ENCODE results near the gene UTF1.

DNA sequence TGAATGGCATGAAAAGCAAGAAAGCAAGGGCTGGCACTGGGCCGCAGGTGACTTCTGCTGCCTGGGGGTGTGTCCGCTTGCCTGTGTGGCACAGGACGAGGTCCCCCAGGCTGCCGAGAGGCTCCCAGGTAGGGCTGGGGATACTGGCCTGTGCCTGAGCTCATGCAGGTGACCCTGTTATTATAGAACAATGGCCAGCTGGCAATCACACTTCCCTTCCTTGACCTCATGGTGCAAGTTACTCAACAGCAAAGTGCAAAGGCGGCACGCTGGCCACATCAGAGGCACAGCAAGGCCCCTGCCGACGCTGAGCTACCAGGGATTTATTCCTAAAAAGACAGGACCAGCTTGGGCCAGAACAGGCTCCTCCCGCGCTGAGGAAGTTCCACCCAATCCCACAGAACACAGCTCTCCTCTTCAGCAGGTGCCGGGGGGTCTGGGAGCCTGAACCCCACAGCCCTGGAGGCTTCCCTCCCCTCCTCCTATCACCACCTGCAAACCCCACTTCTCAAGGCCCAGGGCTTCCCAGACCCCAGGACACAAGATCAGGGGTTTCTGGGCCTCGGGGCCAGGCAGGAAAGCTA is 48.1 kb downstream of the UTF1 start:
- TF ChIP-seq CEBPB (IDR thresholded peaks at IDR 0.05; ENCODE audit: low read depth, low read length) (no peak), CTBP2 (IDR thresholded peaks at IDR 0.05; ENCODE audit: borderline replicate concordance, insufficient read depth, insufficient read length, low read length) (no peak), CBX5 (IDR thresholded peaks at IDR 0.05; ENCODE audit: low read depth, low read length) (no peak), HDAC2 (IDR thresholded peaks at IDR 0.05; ENCODE audit: borderline replicate concordance in 1 of 2, low read depth in 2 of 2, low read length in 2 of 2) (no peak)
